HPDE6-E6E7 (cell line): Measurements from ENCODE around the gene CHST15.

Experiments
- DNase-seq: peaks from one replicate; pipeline ENCODE4 v3.0.0; 2011; ENCODE audit warnings: missing footprints; ENCODE audit errors: extremely low spot score

CHST15 gene

DNA sequence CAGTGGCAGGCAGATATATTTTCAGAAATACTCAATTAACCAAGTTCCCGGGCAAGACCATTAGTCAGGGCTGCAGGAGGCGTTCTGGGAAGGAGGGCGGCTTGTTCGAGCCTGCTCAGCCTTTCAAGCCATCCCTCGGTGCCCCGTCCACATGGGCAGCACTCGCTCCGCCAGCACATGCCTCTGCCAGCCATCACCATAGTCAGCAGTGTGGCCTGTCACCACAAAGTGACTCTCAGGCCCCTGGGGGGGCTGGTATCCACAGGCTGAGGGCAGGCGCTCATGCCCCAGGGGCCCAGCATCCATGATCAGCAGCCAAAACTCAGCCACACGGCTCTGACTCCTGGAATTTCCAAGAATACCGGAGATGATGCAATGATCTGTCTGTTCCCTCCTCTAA is 81.9 kb downstream of the CHST15 start:
- no peak for DNase-seq

DNA sequence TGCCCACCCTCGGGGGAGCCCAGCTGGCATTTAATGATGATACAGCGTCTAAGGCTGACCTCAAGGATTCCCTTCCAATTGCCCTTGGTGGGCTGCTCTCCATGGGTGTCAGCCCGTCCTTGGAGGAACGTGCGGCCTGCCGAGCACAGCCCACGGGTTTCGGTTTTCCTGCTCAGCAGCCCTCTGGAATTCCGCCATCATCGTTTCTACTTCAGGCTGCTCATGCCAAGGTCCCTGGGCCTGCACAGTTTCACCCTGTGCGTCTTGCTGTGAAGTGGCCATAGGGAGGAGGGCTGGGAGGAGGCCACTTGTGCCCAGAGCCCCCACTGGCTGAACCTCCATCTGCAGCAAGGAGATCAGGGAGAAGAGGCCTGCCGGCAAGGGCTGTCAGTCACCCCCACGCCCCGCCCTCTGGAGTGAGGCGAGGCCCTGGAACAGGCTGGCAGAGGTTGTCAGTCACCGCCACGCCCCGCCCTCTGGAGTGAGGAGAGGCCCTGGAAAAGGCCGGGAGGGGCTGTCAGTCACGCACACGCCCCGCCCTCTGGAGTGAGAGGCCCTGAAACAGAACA is 82.8 kb downstream of the CHST15 start:
- DNase-seq: peak; percentile 40

DNA sequence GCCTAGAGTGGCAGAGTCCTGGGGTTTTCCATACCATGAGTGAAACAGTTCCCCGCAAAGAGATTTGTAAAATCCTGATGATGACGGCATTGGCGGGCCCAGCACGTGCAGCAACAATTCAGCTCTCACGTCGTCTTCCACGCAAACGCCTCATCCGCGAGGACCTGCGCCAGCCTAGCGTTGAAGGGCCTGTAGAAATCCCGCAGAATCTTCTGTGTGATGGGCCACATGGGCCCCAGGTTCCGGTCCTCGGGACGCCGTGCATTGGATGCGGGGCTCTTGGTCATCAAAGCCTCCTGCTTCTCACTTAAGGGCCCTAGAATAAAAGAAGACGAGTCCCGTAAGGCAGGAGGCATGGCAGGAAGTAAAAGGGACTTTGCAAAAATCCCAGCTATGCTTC is 83.4 kb downstream of the CHST15 start:
- no peak for DNase-seq

GRCh38 chr10:124009231-124010015 is 84.0 kb downstream of the CHST15 start:
- no peak for DNase-seq

DNA sequence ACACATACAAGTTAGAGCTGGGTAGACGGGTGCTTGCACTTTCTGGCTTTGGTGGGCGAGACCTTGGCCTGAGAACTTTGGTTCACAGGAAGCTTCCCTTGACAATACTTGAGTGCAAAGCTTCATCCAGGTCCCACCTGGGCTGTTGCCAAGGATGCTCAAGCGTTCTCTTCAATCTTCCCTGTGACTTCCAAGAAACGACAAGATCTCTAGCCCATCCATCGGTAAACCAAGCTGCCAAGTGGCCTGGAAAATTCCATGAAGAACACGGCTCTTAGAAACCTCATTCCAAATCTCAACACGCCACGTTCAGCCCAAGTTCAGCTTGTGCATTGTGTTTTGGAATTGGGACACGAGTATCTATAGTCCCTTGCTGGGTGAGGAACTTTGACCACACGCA is 84.7 kb downstream of the CHST15 start:
- DNase-seq: no peak

DNA sequence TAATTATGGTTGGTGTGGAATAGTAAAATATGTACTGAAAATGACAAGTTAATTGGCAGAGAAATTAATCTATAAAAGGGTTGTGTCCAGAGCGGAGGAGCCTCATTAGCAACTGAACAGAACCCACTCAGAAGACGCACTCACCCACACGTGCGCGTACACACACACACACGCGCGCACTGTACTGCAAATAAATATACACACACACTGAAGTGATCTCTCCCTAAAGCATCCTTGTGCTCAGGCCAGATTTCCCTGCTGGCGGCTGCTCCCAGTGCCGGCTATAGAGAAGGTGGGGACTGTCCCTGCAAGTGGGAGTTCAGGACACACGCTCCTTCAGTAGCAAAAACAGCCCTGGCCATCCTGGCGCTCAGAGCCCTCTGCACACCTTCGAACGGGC is 85.2 kb downstream of the CHST15 start:
- no peak for DNase-seq

DNA sequence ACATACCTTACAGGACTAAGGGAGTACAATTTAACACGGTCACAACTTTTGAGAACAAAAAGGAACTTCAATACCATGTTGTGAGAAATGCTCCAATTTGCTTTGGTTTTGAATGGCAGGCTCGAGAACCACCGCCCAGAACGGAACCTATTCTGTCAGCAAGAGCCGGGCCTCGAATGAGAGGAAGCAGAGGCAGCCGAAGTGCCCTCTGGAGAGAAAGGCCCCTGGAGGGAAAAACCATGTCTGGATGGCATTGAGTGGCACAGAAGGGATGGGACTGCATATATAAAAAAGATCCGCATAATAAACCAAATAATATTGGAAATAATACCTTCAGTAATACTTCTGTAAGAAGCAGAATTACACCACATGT is 85.6 kb downstream of the CHST15 start:
- DNase-seq: no peak

DNA sequence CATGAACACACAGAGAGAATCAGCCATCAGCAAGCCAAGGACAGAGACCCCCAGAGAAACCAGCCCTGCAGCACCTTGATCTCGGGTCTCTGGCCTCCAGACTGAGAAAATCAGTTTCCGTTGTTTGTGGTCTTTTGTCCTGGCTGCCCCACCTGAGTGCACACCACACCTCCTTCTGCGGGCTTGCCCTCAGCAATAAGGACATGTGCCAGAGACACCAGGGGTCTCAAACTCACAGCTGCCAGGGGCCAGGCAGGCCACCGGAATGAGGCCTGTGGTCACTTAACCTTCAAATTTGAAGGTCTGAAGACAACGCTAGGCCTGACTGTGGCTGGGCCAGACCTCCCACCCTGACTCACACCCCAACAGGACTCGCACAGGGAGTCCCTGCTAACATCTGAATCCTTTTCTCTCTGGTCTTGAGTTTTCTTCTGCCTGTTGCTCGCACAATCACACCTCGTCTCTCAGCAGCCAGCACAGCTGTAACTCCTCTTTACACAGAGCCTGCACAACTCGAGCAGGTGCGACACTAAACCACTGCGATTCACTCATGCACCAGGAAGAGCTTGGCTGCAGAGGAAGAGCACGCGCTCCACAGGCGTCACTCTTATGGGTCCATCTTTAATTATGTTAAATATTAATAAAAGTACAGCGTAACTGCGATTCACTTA is 86.2 kb downstream of the CHST15 start:
- DNase-seq: no peak

GRCh38 chr10:124006526-124006925 is 86.9 kb downstream of the CHST15 start:
- no peak for DNase-seq

DNA sequence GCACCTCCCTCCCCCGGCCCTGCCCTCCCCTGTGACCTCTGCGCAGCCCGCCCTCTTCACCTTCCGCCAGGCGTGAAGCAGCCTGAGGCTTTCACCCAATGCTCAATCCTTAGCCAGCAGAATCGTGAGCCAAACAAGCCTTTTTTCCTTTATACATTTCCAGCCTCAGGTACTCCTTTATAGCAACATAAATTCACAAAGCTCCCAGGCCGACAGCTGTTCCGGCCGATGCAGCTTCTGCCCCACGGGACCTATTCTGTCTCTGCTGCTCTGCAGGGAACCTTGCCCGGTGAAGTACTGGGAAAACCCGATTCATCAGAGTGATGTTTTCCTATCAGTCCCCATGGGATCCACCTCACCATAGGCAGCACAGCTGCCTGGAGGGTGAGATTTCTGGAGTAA is 87.4 kb downstream of the CHST15 start:
- no peak for DNase-seq

GRCh38 chr10:124005091-124005490 is 88.3 kb downstream of the CHST15 start:
- DNase-seq: no peak

- no peak for DNase-seq
These were observed 88.8 kb downstream of the CHST15 start for GRCh38 chr10:124004663-124005004.

DNA sequence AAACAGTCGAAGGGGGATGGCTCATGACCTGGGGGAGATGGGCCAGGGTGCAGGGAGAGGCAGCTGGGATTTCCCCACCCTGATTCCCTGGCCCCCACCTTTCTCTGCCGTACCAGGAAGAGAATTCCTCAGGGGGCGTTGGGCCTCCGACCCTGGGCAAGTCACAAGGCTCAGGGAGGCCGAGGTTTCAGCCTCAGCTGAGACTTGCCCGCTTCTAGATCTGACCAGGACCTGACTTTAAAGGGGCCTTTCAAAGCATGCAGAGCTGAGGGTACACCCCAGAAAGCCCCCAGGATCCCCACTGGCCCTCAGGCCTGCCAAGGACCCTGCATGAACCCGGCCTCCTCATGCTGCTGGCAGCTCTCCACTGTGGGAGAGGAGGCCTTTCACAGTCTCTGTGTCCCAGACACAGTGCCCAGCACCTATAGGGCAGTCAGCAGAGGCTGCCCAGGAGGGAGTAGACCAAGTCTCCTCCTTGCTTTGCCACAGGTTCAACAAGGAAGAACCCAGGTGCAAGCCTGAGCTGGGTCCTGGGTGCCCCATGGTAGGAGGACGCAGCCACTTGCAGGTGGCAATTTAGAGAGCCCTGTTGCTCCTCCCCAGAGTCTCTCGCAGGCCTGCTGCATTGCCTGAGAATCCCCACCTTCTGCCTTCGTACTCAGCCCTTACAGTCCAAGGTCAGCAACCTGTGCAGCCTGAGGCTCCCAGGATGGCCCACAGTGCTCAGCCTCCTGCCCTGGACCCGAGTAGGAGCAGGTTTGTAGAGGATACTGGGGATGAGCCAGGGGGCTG is 89.3 kb downstream of the CHST15 start:
- DNase-seq: no peak

GRCh38 chr10:124003481-124003870 is 89.9 kb downstream of the CHST15 start:
- no peak for DNase-seq

- DNase-seq: no peak
These were observed 90.4 kb downstream of the CHST15 start for GRCh38 chr10:124003070-124003419.

DNA sequence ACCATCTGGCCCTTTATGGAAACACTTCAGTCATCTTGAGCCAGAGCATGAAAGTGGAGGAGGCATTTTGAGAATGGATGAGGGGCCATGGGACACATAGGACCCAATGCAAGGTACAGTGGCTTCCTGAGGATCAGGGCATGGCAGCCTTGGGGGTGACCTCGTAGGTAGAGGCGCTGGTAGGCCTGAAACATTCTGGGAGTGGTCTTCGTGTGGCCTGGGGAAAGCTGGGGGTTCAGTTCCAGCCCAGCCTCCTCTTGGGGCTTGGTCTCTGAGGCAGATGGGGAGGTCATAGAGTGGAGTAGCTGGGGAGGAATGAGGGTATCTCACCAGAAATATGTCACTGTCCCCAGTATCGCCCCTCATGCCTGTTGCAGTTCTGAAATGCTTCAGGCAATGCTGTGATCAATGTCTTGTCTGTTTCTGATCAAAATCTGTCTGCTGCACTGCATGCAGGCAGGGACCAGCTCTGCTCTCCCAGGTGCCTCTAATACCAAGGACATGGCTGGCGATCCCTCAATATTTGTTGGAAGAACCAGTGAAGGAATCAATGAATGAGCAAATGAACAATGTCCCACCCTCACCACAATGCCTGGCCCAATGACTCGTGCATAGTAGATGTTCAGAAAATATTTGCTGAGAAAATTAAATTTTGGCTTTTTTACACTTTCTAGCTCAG is 90.9 kb downstream of the CHST15 start:
- no peak for DNase-seq

DNA sequence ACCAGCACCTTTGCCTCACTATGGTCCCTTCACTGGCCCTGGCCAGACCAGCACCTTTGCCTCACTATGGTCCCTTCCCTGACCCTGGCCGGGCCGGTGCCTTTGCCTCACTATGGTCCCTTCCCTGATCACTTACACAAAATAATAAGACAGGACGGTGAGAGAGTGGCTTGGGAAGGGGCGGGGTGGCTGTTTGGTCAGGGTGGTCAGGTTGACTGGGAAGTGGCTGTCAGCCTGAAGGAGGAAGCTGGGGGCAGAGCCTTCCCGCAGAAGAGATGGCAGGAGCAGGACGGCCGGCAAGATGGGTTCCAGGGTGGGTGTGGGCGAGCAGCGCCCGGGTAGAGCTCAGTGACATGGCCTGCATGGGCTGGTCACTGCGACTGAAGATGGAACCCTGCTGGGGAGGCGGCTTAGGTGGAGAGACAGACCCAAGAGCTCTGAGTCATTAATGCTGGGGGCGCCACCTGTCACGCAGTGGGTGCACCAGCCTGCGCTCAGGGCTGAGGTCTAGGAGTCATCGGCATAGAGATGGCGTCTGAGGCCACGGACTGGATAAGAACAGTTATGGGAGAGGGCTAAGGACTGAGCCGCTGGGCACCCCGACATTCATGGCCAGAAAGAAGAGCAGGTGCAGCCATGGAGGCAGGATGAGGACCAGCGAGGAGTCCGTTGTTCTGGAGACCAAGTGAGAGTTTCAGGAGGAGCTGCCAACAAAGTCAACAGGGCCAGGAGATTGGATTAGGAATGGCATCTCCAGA is 91.8 kb downstream of the CHST15 start:
- no peak for DNase-seq

GRCh38 chr10:124000792-124001201 is 92.6 kb downstream of the CHST15 start:
- no peak for DNase-seq

- DNase-seq: no peak
These were observed 93.3 kb downstream of the CHST15 start for GRCh38 chr10:123999956-124000615.

DNA sequence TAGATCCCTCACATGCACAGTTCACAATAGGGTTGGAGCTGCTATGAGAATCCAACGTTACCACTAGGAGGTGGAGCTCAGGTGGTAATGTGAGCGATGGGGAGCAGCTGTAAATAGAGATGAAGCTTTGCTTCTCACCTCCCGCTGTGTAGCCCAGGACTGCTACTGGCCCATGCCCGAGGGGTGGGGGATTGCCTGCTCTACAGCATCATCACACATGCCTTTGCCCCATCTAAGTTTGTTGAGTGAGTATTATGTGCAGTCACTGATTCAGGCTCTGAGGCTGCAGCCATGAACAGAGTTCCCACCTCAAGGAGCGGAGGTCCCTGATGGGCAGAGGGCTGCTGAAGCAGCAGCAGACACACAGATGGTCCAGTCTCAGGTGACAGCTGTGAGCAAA is 94.1 kb downstream of the CHST15 start:
- no peak for DNase-seq
